ENCODE data around the gene GCN1.

Gene GCN1

GRCh38 chr12:120158351-120158750 lies 36.2 kb downstream of the GCN1 start:
- H2AFZ ChIP-seq (ENCODE audit: low read depth, low read length): no peak overlapping the region
- no peaks in the 10 kb centered on the region; the same call in 1 of the 2 replicates for H4K20me1 ChIP-seq (ENCODE audit: insufficient read depth, low read length)
- H3K4me3 ChIP-seq (ENCODE audit: low read length): no peak overlapping the region
- no peak overlapping the region for H3K27ac ChIP-seq (ENCODE audit: low read length)
- no peaks in the 10 kb centered on the region for H3K9me3 ChIP-seq (ENCODE audit: insufficient read depth, low read length)
- no peaks in the 10 kb centered on the region for H3K4me1 ChIP-seq (ENCODE audit: low read length)
- no peak overlapping the region for H3K4me2 ChIP-seq (ENCODE audit: low read length)
- H3K9ac ChIP-seq (ENCODE audit: low read length): no peak overlapping the region
- peaks cover 90% of the 10 kb centered on the region for H3K36me3 ChIP-seq (replicated peaks; ENCODE audit: low read depth, low read length)
- TF ChIP-seq EZH2phosphoT487 (IDR thresholded peaks at IDR 0.05; ENCODE audit: low read depth): no peak
- no peak for TF ChIP-seq CTCF (IDR thresholded peaks at IDR 0.05; ENCODE audit: low read depth, low read length)
- no peaks in the 10 kb centered on the region for H3K27me3 ChIP-seq (ENCODE audit: low read depth, low read length)
- H3K79me2 ChIP-seq (ENCODE audit: low read length): no peaks in the 10 kb centered on the region

- no peaks in the 10 kb centered on the region for H3K79me2 ChIP-seq (ENCODE audit: low read length)
- H3K36me3 ChIP-seq (replicated peaks; ENCODE audit: low read depth, low read length): peaks cover 90% of the 10 kb centered on the region
- no peaks in the 10 kb centered on the region for H3K9me3 ChIP-seq (ENCODE audit: insufficient read depth, low read length)
- H3K9ac ChIP-seq (ENCODE audit: low read length): no peak overlapping the region
- H3K4me3 ChIP-seq (ENCODE audit: low read length): no peak overlapping the region
- no peak overlapping the region for H3K4me2 ChIP-seq (ENCODE audit: low read length)
- no peak overlapping the region for H3K27ac ChIP-seq (ENCODE audit: low read length)
- H4K20me1 ChIP-seq (ENCODE audit: insufficient read depth, low read length): no peaks in the 10 kb centered on the region; the same call in 1 of the 2 replicates
- no peaks in the 10 kb centered on the region for H3K27me3 ChIP-seq (ENCODE audit: low read depth, low read length)
- TF ChIP-seq EZH2phosphoT487 (IDR thresholded peaks at IDR 0.05; ENCODE audit: low read depth) (no peak), CTCF (IDR thresholded peaks at IDR 0.05; ENCODE audit: low read depth, low read length) (no peak)
- no peak overlapping the region for H2AFZ ChIP-seq (ENCODE audit: low read depth, low read length)
- H3K4me1 ChIP-seq (ENCODE audit: low read length): no peaks in the 10 kb centered on the region
Measured at GRCh38 chr12:120157678-120158077, 36.8 kb downstream of the GCN1 start.

GRCh38 chr12:120156315-120157259 lies 37.9 kb downstream of the GCN1 start:
- Histone ChIP-seq H3K4me2 (ENCODE audit: low read length) (no peak overlapping the region), H3K36me3 (replicated peaks; ENCODE audit: low read depth, low read length) (peaks cover 83% of the 10 kb centered on the region)
- no peak for TF ChIP-seq CTCF (IDR thresholded peaks at IDR 0.05; ENCODE audit: low read depth, low read length)
- TF ChIP-seq EZH2phosphoT487 (IDR thresholded peaks at IDR 0.05; ENCODE audit: low read depth): no peak

GRCh38 chr12:120155072-120155471 lies 39.4 kb downstream of the GCN1 start:
- no peaks in the 10 kb centered on the region for H3K9me3 ChIP-seq (ENCODE audit: insufficient read depth, low read length)
- no peaks in the 10 kb centered on the region for H3K4me1 ChIP-seq (ENCODE audit: low read length)
- no peak overlapping the region for H3K27ac ChIP-seq (ENCODE audit: low read length)
- no peaks in the 10 kb centered on the region for H3K27me3 ChIP-seq (ENCODE audit: low read depth, low read length)
- H4K20me1 ChIP-seq (ENCODE audit: insufficient read depth, low read length): no peaks in the 10 kb centered on the region; the same call in 1 of the 2 replicates
- TF ChIP-seq CTCF (IDR thresholded peaks at IDR 0.05; ENCODE audit: low read depth, low read length) (no peak), EZH2phosphoT487 (IDR thresholded peaks at IDR 0.05; ENCODE audit: low read depth) (no peak)
- H3K9ac ChIP-seq (ENCODE audit: low read length): no peak overlapping the region
- H3K4me2 ChIP-seq (ENCODE audit: low read length): no peak overlapping the region
- H3K79me2 ChIP-seq (ENCODE audit: low read length): no peaks in the 10 kb centered on the region
- no peak overlapping the region for H3K4me3 ChIP-seq (ENCODE audit: low read length)
- H2AFZ ChIP-seq (ENCODE audit: low read depth, low read length): no peak overlapping the region
- H3K36me3 ChIP-seq (replicated peaks; ENCODE audit: low read depth, low read length): peaks cover 71% of the 10 kb centered on the region

More at GRCh38 chr12:120156315-120157259, 37.9 kb downstream of the GCN1 start:
- H3K27me3 ChIP-seq (ENCODE audit: low read depth, low read length): no peaks in the 10 kb centered on the region
- H3K9ac ChIP-seq (ENCODE audit: low read length): no peak overlapping the region
- H3K9me3 ChIP-seq (ENCODE audit: insufficient read depth, low read length): no peaks in the 10 kb centered on the region
- no peak overlapping the region for H3K4me3 ChIP-seq (ENCODE audit: low read length)
- H4K20me1 ChIP-seq (ENCODE audit: insufficient read depth, low read length): no peaks in the 10 kb centered on the region; the same call in 1 of the 2 replicates
- no peak overlapping the region for H3K27ac ChIP-seq (ENCODE audit: low read length)
- H3K4me1 ChIP-seq (ENCODE audit: low read length): no peaks in the 10 kb centered on the region
- no peak overlapping the region for H2AFZ ChIP-seq (ENCODE audit: low read depth, low read length)
- H3K79me2 ChIP-seq (ENCODE audit: low read length): no peaks in the 10 kb centered on the region

Data from OCI-LY3 (cell line).